Measurements from ENCODE around the gene ZNF512. TPM values are rescaled to one million over a fixed set of nuclear protein-coding genes. Genes with fewer than 3 reads are reported as not detected.

Gene ZNF512
- total and polyA plus RNA-seq, 9 of the 15 experiments (the other 6 are each of a cell fraction or from before 2014, with no cell fraction given), result 24.7 to 101 (median 65.9) TPM

- no peak for TF ChIP-seq RBBP5 (IDR thresholded peaks at IDR 0.05; ENCODE audit: borderline replicate concordance, insufficient read depth, low read length, poor library complexity, severe bottlenecking)
- no peak for TF ChIP-seq IRF1 (CRISPR knock-in tag; IDR thresholded peaks at IDR 0.05; ENCODE audit: borderline replicate concordance)
- TF ChIP-seq, protein P1, sequence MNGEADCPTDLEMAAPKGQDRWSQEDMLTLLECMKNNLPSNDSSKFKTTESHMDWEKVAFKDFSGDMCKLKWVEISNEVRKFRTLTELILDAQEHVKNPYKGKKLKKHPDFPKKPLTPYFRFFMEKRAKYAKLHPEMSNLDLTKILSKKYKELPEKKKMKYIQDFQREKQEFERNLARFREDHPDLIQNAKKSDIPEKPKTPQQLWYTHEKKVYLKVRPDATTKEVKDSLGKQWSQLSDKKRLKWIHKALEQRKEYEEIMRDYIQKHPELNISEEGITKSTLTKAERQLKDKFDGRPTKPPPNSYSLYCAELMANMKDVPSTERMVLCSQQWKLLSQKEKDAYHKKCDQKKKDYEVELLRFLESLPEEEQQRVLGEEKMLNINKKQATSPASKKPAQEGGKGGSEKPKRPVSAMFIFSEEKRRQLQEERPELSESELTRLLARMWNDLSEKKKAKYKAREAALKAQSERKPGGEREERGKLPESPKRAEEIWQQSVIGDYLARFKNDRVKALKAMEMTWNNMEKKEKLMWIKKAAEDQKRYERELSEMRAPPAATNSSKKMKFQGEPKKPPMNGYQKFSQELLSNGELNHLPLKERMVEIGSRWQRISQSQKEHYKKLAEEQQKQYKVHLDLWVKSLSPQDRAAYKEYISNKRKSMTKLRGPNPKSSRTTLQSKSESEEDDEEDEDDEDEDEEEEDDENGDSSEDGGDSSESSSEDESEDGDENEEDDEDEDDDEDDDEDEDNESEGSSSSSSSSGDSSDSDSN (IDR thresholded peaks at IDR 0.05; ENCODE audit: borderline replicate concordance in 1 of 2, low read depth in 2 of 2, low read length in 2 of 2), result 0 out of 4 replicates have a peak, but pooled peaks of 1 of the 2 experiments have one; percentile 23
- peak in 1 of 2 experiments; percentile 37; a peak in 1 of 4 replicates for TF ChIP-seq FOXA3 (CRISPR knock-in tag; conservative IDR thresholded peaks at IDR 0.05 in 1 of 2, IDR thresholded peaks at IDR 0.05 in 1 of 2)
- TF ChIP-seq CCAR2 (IDR thresholded peaks at IDR 0.05; ENCODE audit: low read depth, low read length), result no peak
- no peak for TF ChIP-seq ESRRA (IDR thresholded peaks at IDR 0.05; ENCODE audit: borderline replicate concordance, low read depth)
- TF ChIP-seq CTCF (IDR thresholded peaks at IDR 0.05 in 2 of 3, conservative IDR thresholded peaks at IDR 0.05 in 1 of 3; ENCODE audit: insufficient read depth in 2 of 3, low read depth in 1 of 3, low read length in 3 of 3), result 0 out of 6 replicates have a peak, but pooled peaks of 2 of the 3 experiments have one; percentile 8 to 20
Measured at GRCh38 chr2:27664154-27664574, 81.3 kb downstream of the ZNF512 start (continued).

Measured in K562 (cell line).